Fibroblast of pulmonary artery (primary cell): ENCODE data around the gene VPS13D.

Experiments used
- DNase-seq: peaks from one replicate; pipeline ENCODE4 v3.0.0-alpha.2; 2010; ENCODE audit warnings: low read depth
- H3K4me3 ChIP-seq: replicated peaks from 2 replicates; pipeline ENCODE4 v1.5.1; 2011; ENCODE audit warnings: low read depth, mild to moderate bottlenecking, control low read depth, low read length, moderate library complexity
- TF ChIP-seq, protein P1 (sequence below): IDR thresholded peaks from 2 replicates; pipeline ENCODE4 v1.5.1; 2011; ENCODE audit warnings: mild to moderate bottlenecking, control low read depth, low read length, inconsistent platforms; ENCODE audit errors: missing control alignments

VPS13D gene

GRCh38 chr1:12407962-12408454 lies 178.2 kb downstream of the VPS13D start:
- TF ChIP-seq, protein P1, sequence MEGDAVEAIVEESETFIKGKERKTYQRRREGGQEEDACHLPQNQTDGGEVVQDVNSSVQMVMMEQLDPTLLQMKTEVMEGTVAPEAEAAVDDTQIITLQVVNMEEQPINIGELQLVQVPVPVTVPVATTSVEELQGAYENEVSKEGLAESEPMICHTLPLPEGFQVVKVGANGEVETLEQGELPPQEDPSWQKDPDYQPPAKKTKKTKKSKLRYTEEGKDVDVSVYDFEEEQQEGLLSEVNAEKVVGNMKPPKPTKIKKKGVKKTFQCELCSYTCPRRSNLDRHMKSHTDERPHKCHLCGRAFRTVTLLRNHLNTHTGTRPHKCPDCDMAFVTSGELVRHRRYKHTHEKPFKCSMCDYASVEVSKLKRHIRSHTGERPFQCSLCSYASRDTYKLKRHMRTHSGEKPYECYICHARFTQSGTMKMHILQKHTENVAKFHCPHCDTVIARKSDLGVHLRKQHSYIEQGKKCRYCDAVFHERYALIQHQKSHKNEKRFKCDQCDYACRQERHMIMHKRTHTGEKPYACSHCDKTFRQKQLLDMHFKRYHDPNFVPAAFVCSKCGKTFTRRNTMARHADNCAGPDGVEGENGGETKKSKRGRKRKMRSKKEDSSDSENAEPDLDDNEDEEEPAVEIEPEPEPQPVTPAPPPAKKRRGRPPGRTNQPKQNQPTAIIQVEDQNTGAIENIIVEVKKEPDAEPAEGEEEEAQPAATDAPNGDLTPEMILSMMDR, result no peak
- no peak for DNase-seq
- no peak overlapping the region for H3K4me3 ChIP-seq

- TF ChIP-seq, protein P1, result no peak
- H3K4me3 ChIP-seq, result no peak overlapping the region
- no peak for DNase-seq
Measured at GRCh38 chr1:12408662-12409061, 178.8 kb downstream of the VPS13D start.

DNA sequence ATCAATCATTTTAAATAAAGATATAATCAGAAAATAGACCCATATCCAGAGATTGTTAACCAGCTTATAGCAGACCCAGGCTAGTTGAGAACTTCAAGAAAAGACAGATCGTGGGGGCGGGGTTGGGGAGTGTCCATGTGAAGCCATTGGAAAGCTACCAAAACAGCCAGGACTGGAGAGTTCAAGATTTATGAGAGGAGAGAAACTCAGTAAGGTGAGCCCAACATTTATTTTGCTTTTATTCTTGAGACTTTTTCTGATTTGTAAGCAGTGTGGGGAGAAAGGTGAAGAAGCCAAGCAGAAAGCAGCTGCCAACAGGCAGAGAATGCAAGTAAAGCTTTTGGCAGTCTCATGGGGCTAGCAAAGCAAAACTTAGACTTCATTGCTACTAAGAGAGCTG lies 179.9 kb downstream of the VPS13D start:
- TF ChIP-seq, protein P1, result no peak
- no peak for DNase-seq
- no peak overlapping the region for H3K4me3 ChIP-seq

DNA sequence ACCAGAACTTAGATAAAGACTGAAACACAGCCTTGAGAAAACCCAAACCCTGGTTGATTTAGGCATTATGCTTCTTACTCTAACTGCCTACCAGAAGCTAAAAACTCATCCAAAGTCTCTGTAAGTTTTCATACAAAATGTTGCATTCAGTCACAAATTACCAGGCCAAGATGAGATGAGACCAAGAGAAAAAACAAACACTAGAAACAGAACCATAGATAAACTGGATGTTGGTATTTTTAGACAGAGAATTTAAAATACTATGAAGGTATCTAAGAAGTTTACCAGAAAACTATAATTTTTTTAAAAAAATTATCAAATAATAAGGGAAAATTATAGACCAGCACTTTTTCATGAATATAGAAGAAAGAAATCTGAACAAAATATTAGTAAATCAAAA lies 180.5 kb downstream of the VPS13D start:
- TF ChIP-seq, protein P1, result no peak
- no peak overlapping the region for H3K4me3 ChIP-seq

DNA sequence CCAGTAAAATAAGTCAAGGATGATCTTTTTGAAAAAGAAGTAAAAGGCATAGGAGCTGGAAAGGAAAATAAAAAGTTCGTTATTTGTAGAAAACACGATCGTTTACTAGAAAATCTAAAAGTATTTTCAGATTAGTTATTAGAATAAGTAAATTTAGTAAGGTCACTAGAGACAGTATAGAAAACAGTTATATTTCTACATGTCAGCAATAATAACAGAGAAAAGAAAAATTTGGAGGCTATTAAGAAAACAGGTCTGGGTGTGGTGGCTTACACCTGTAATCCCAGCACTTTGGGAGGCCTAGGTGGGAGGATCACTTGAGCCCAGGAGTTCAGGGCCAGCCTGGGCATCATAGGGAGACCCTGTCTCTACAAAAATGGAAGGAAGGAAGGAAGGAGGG lies 181.3 kb downstream of the VPS13D start:
- DNase-seq, result no peak
- TF ChIP-seq, protein P1, result no peak
- no peak overlapping the region for H3K4me3 ChIP-seq

More for the DNA sequence above, 180.5 kb downstream of the VPS13D start:
- DNase-seq, result no peak

GRCh38 chr1:12411747-12412146 lies 181.9 kb downstream of the VPS13D start:
- TF ChIP-seq, protein P1, result no peak
- H3K4me3 ChIP-seq, result no peak overlapping the region
- DNase-seq, result no peak

DNA sequence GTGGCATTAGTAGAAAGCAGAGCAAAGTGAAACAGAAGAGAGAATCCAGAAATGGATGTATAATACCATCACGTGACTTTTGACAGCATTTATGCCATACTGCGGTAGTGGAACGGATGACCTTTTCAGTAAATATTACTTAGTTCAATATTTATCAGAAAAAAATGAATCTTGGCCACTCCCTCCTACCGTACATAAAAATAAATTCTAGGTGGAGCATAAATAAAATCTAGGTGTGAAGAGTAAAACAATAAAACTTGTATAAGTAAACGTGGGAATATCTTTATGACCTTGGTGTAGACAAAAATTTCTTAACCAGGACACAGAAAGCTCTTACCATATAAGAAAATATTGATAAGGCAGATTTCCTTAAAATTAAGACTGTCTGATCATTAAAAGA lies 182.6 kb downstream of the VPS13D start:
- DNase-seq, result no peak
- TF ChIP-seq, protein P1, result no peak
- no peak overlapping the region for H3K4me3 ChIP-seq
